ENCODE results near the gene SOCS6.

Gene SOCS6

GRCh38 chr18:70289351-70290312 is 787 bp downstream of the SOCS6 start:
- no peak for DNase-seq (ENCODE audit: low read depth in 2 of 2)

DNA sequence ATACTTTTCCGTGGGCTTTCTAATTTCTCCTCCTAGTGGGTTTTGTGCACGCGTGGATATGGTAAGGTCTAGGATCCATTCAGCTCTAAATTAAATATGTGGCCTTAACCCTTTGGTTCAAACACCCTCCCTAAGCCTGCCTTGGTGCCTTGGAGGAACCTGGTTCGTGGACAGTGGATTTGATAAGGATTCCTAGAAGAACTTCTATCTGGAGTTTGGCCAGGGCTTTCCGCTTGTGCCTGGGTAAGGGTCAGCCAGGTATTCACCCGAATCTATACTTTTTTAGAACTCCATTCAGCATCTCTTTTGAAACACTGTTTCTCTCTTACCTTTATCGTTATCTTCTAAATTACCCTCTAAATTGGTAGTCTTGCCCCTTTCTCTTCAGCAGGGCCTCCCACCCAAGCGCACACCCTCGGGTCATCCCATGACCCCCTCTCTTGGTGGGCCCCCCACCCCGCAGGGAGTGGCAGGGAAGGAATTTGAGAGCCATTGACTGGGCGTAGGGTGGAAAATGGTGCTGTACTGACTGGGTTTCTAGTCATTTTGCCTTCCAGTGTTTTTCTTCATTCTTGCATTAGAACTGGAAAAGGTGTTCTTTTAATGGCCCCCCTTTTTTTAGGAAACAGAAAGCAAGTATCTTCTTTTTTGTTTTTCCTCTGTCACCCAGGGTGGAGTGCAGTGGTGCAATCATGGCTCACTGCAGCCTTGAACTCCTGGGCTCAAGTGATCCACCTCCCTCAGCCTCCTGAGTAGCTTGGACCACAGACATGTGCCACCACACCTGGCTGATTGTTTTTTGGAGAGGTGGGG is 1.8 kb downstream of the SOCS6 start:
- DNase-seq (ENCODE audit: low read depth in 2 of 2): no peak

DNA sequence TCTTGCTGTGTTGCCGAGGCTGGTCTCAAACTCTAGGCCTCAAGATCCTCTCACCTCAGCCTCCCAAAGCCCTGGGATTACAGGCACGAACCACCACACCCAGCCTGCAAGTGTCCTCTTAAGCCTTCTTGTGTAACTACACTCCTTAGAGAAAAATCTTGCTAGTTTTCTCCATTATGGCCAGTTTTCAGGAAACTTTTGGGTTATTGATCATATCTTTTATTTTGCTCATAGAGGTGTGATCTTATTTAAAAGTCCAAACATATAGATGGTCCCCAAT is 2.4 kb downstream of the SOCS6 start:
- DNase-seq (ENCODE audit: low read depth in 2 of 2): no peak

GRCh38 chr18:70292628-70293027 is 3.8 kb downstream of the SOCS6 start:
- DNase-seq (ENCODE audit: low read depth in 2 of 2): no peak

GRCh38 chr18:70293166-70293565 is 4.3 kb downstream of the SOCS6 start:
- no peak for DNase-seq (ENCODE audit: low read depth in 2 of 2)

GRCh38 chr18:70294471-70295191 is 5.8 kb downstream of the SOCS6 start:
- no peak for DNase-seq (ENCODE audit: low read depth in 2 of 2)

GRCh38 chr18:70295192-70296188 is 6.6 kb downstream of the SOCS6 start:
- no peak for DNase-seq (ENCODE audit: low read depth in 2 of 2)

- DNase-seq (ENCODE audit: low read depth in 2 of 2): no peak
Observed at GRCh38 chr18:70296289-70296688, 7.4 kb downstream of the SOCS6 start.

DNA sequence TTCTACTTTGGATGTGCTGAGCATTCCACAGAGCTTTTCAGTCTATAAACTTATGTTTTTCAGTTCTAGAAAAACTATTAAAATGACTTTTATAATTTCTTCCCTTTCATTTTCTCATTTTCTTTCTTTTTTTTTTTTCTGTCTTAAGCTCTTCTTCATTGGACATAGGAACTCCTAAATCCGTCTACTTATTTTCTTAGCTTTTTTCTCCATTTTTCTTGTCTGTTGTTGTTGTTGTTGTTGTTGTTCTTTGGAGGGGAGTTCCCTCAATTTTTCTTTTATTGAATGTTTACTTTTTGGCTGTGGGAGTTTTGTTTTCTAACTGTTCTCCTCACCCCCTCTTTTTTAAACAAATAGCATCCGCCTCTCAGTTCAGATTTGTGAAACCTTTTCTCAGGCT is 7.9 kb downstream of the SOCS6 start:
- no peak for DNase-seq (ENCODE audit: low read depth in 2 of 2)

GRCh38 chr18:70299393-70299792 is 10.5 kb downstream of the SOCS6 start:
- no peak for DNase-seq (ENCODE audit: low read depth in 2 of 2)

DNA sequence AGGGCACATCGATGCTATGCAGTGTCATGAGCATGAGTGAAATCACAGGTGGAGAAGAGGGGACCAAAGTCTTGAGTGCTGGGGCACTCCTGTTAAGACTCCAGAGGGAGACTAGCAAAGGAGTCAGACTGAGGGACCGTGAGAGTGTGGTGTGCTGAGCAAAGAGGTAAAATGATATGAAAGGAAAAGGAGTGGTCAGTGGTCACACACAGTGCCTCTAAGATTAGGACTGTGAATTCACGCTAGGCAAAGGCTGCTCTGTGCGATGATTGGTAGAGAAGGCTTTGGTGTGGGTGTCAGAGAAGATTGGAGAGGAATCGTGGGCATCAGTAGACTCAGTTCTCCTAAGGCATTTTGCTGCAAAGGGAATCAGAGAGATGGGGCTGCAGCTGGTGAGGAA is 12.8 kb downstream of the SOCS6 start:
- DNase-seq (ENCODE audit: low read depth in 2 of 2): no peak

GRCh38 chr18:70308555-70309294 is 19.9 kb downstream of the SOCS6 start:
- no peak for DNase-seq (ENCODE audit: low read depth in 2 of 2)

- no peak for DNase-seq (ENCODE audit: low read depth in 2 of 2)
Observed at GRCh38 chr18:70310560-70311320, 21.9 kb downstream of the SOCS6 start.

DNA sequence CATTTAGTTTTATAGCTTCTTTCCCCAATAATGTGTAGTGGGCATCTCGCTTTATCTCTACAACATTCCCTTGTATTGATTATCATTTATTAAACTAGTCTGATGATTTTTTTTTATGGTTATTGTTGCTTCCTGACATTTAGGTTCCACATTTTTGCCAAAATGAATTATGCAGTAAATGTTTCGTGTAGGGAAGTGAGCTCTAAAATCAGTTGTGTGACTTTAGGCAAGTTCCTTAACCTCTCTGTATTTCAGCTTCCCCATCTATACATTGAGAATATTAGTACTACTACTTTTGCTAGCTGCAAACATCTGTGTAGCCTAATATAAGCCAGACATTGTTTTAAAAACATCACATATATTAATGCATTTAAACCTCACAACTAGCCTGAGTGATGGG is 22.9 kb downstream of the SOCS6 start:
- DNase-seq (ENCODE audit: low read depth in 2 of 2): no peak

DNA sequence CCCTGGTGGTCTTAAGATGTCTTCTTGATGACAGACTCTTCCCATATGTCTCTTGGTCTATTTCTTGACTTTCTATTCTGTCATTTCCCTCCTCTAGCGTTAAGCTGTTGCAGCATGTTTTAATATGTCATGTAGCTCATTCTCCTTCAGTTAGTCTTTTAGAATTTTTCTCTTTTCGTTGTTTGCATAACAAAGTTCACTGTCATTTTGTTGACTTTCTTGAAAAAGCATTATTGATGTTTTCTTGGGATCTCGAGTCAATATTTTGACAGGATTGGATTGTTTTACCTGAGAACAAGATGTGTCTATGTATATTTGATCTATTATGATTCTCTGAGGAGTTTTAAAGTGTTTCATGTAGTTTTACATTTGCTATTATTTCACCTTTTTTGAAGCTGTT is 24.8 kb downstream of the SOCS6 start:
- no peak for DNase-seq (ENCODE audit: low read depth in 2 of 2)

- no peak for DNase-seq (ENCODE audit: low read depth in 2 of 2)
Observed at GRCh38 chr18:70314151-70314782, 25.4 kb downstream of the SOCS6 start.

DNA sequence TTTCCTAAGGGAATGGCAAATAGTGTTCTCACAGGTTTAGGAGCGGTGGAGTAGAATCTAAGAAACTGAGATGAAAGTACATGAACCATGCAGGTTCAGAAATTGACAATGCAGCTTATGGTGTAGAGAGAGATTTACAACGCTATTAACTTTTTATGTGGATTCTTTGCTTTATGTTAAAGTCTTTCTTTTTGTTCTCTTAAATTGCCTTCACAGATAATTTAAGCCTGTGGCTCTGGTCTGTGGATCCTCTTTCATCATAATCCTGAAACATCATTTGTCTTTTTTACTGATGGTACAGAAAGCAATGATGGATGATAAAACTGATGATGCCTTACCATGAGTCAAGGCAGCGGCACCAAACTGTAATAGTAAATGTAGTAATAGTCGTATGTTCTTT is 30.3 kb downstream of the SOCS6 start:
- DNase-seq (ENCODE audit: low read depth in 2 of 2): no peak

DNA sequence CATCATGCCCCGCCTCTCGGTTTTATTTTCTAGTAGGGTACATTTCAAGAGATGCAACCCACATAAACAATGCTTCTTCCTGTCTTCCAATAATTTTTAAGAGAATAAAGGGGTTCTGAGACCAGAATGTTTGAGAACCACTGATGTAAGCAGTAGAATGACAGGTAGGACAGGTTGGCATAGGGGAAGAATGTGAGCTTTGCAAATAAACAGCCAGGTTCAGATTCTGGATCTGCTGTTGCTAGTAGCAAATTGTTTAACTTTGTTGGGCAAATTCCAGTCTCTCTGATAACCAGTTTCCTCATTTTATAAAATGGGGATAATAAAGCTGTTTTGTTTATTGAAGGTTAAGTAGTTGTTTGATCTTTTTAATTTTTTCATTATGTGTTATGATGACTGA is 32.8 kb downstream of the SOCS6 start:
- no peak for DNase-seq (ENCODE audit: low read depth in 2 of 2)

GRCh38 chr18:70322385-70322784 is 33.5 kb downstream of the SOCS6 start:
- no peak for DNase-seq (ENCODE audit: low read depth in 2 of 2)

Data from stimulated activated CD4-positive, alpha-beta T cell treated with anti-CD3 and anti-CD28 coated beads, Interleukin-1b, Interleukin-23, amount 100 ng/mL, for 4 hours (primary cell).